Bronchial epithelial cell (primary cell): Measurements from ENCODE around the gene TMEM126B. TPM values are rescaled to one million over a fixed set of nuclear protein-coding genes. Genes with fewer than 3 reads are reported as not detected.
A peak's percentile ranks its signal among the peaks of the same experiment; 100 is the strongest.

ENCODE experiments used
- DNase-seq: peaks from one replicate; pipeline ENCODE4 v3.0.0-alpha.2; 2010; ENCODE audit warnings: low read depth
- FAIRE-seq: peaks from 2 replicates; lab custom pipeline; 2011; peaks lifted over from hg19 to GRCh38; lab: Jason Lieb, UNC
- H3K27me3 ChIP-seq: 2 replicates; pipeline ENCODE4 v1.5.1; 2011; ENCODE audit warnings: low read length; ENCODE audit not compliant: control insufficient read depth, insufficient read depth
- H3K36me3 ChIP-seq: 2 replicates; pipeline ENCODE4 v1.5.1; 2011; ENCODE audit warnings: low read length; ENCODE audit not compliant: control insufficient read depth, insufficient read depth
- H3K4me3 ChIP-seq: 2 replicates; pipeline ENCODE4 v1.5.1; 2011; ENCODE audit warnings: mild to moderate bottlenecking, low read depth, low read length, control low read depth
- CTCF ChIP-seq: IDR thresholded peaks from 2 replicates; pipeline ENCODE4 v1.5.1; 2011; ENCODE audit warnings: mild to moderate bottlenecking, moderate library complexity, low read length, control low read depth, inconsistent platforms; ENCODE audit not compliant: insufficient read depth, severe bottlenecking
- total RNA-seq: library from RNA; depleted of rRNA; stranded (reverse); fragments of >200 nt; gene quantifications from 2 replicates; pipeline ENCODE4 v1.2.1, GENCODE V29; 2014

Gene TMEM126B
- total RNA-seq, 1 donor from 2014 or later, result 73.5 TPM

- Histone ChIP-seq H3K4me3 (no peak overlapping the region), H3K36me3 (no peaks in the 10 kb centered on the region), H3K27me3 (no peaks in the 10 kb centered on the region)
- no peak for TF ChIP-seq CTCF
- no peak for FAIRE-seq
- no peak for DNase-seq
These were observed 43.9 kb downstream of the TMEM126B start for GRCh38 chr11:85672105-85672902.

- no peak for TF ChIP-seq CTCF
- no peak for FAIRE-seq
- DNase-seq, result no peak
- Histone ChIP-seq H3K4me3 (no peak overlapping the region), H3K36me3 (no peaks in the 10 kb centered on the region), H3K27me3 (no peaks in the 10 kb centered on the region)
These were observed 45.0 kb downstream of the TMEM126B start for GRCh38 chr11:85673393-85673792.

- no peak for TF ChIP-seq CTCF
- no peak for FAIRE-seq
- no peak overlapping the region for H3K4me3 ChIP-seq
- no peak for DNase-seq
- no peaks in the 10 kb centered on the region for H3K36me3 ChIP-seq
- no peaks in the 10 kb centered on the region for H3K27me3 ChIP-seq
These were observed 51.2 kb downstream of the TMEM126B start for GRCh38 chr11:85679576-85679975.

- Histone ChIP-seq H3K4me3 (no peak overlapping the region), H3K27me3 (no peaks in the 10 kb centered on the region), H3K36me3 (no peaks in the 10 kb centered on the region)
- no peak for DNase-seq
- no peak for FAIRE-seq
- no peak for TF ChIP-seq CTCF
These were observed 52.5 kb downstream of the TMEM126B start for GRCh38 chr11:85680897-85681296.

GRCh38 chr11:85682330-85683305 is 54.2 kb downstream of the TMEM126B start:
- Histone ChIP-seq H3K36me3 (no peaks in the 10 kb centered on the region), H3K4me3 (peak overlapping the region; percentile 45), H3K27me3 (no peaks in the 10 kb centered on the region)
- FAIRE-seq (no peak), DNase-seq (no peak)
- TF ChIP-seq CTCF, result no peak
